ENCODE measurements around the gene TMEM243.
A peak's percentile ranks its signal among the peaks of the same experiment; 100 is the strongest.

TMEM243 gene

DNA sequence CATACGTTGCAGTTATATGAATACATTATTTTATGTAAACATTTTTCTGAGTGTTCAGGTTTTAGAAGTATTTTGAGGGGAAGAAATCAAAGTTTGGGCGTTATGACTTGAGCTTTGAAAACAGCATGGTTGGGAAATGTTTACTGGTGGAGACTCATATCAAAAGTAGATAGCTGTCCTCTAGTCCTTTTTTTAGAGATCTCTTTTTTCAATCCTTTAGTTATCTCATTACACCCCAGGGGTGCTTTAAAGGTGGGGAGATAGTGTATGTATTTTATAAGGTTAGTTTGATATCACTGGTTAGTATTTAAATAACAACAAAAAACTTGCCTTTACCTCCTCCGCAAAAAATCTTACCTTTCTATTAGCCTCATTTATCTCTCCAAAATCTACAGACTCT, 65.0 kb downstream of the TMEM243 start:
- Histone ChIP-seq H3K27ac (ENCODE audit: low read length) (no peak overlapping the region), H3K4me1 (ENCODE audit: control insufficient read depth, low read depth, low read length) (peaks cover 15% of the 10 kb centered on the region)

GRCh38 chr7:87154166-87154565, 65.4 kb downstream of the TMEM243 start:
- Histone ChIP-seq H3K9me3 (ENCODE audit: control insufficient read depth, low read depth, low read length) (no peaks in the 10 kb centered on the region), H3K9ac (ENCODE audit: low read length) (peak overlapping the region; percentile 97), H3K27ac (ENCODE audit: low read length) (peak overlapping the region; percentile 15), H3K36me3 (ENCODE audit: control insufficient read depth, low read depth, low read length) (peaks cover 12% of the 10 kb centered on the region), H3K4me1 (ENCODE audit: control insufficient read depth, low read depth, low read length) (peaks cover 15% of the 10 kb centered on the region), H3K4me3 (ENCODE audit: low read length) (peak overlapping the region; percentile 91), H3K27me3 (ENCODE audit: control insufficient read depth, insufficient read depth, low read length) (no peaks in the 10 kb centered on the region)

More for the DNA sequence above, 65.0 kb downstream of the TMEM243 start:
- H3K36me3 ChIP-seq (ENCODE audit: control insufficient read depth, low read depth, low read length) = peaks cover 12% of the 10 kb centered on the region
- H3K27me3 ChIP-seq (ENCODE audit: control insufficient read depth, insufficient read depth, low read length) = no peaks in the 10 kb centered on the region
- peak overlapping the region; percentile 91 for H3K4me3 ChIP-seq (ENCODE audit: low read length)
- H3K9ac ChIP-seq (ENCODE audit: low read length) = peak overlapping the region; percentile 97
- H3K9me3 ChIP-seq (ENCODE audit: control insufficient read depth, low read depth, low read length) = no peaks in the 10 kb centered on the region

DNA sequence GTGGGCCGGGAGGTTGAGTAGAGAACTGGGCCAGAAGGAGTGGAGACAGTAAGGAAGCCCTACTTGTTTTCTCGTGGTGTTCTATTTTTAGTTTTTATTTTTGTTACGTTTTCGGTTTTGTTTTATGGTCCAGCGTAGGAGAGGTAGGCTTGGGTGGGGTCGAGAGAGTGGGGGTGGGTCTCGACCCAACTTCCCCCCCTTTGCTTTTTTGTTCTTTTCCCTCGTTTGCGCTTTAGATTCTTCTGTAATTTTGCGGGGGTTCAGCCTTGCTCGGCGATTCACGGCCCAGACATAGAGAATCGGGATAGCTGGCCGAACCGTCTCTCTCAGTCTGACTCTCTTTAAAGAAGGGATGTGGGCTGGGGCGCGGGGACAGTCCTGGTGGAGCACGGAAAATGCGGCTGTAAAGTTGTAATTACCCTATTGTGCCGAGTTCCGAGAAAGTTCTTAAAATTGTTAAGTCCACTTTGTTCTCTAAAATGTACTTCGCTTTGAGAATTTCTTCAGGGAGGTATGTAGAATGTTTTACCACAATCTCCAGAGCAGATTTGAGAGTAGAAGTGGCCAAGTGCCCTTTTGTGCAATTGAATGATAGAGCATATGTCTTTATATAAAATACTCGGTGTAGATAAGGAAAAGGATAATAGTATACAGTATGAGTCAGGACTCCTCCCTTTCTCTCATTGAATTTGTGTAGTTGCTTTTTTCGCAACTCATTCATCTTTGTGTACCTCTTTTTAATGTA, 66.5 kb downstream of the TMEM243 start:
- Histone ChIP-seq H3K4me1 (ENCODE audit: control insufficient read depth, low read depth, low read length) (peaks cover 15% of the 10 kb centered on the region), H3K4me3 (ENCODE audit: low read length) (peak overlapping the region; percentile 91), H3K9ac (ENCODE audit: low read length) (peak overlapping the region; percentile 97), H3K36me3 (ENCODE audit: control insufficient read depth, low read depth, low read length) (peaks cover 12% of the 10 kb centered on the region), H3K9me3 (ENCODE audit: control insufficient read depth, low read depth, low read length) (no peaks in the 10 kb centered on the region), H3K27me3 (ENCODE audit: control insufficient read depth, insufficient read depth, low read length) (no peaks in the 10 kb centered on the region), H3K27ac (ENCODE audit: low read length) (peak overlapping the region; percentile 90)

DNA sequence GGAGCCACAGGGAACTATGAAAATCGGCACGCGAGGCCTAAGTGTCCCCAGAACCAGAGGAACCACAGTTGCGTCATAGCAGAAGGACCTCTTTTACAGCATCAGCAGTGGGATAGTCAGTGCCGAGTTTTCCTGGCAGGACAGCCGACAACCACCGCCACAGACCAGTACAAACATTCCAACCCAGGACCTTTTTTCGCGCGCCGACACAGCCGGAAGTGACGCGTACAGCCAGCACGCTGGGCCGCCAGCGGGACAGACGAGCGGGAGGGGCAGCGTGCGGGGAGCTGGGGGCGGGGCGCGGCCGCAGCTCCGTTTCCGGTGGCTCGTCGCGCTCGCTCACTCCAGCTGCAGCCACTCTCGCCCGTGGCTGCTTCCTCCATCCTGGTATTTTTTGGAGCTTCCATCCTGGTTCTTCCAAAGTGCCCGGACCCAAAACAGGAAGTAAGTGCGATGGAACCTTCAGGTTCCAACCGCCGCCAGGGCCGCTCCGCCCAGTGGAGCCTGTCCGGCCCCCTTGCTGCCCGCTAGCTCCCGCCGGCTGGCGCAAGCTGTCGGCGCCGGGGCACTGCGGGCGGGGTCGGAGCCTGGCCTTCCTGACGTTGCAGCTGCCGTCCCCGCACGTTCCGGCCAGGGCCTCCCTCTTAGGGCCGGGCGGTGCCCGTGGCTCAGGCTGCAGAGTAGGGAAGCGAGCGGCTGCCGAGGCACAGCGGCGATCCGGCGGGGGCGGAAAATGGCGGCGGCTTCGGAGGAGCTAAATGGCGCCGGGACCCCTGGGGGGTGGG, 67.2 kb downstream of the TMEM243 start, which contains the start of gene DMTF1:
DMTF1 (plus strand) TSS at position 342 of the 785 bp plus-strand sequence. CDS start 12,489 bp downstream, outside the sequence.
- peaks cover 15% of the 10 kb centered on the region for H3K4me1 ChIP-seq (ENCODE audit: control insufficient read depth, low read depth, low read length)

GRCh38 chr7:87151729-87152111, 67.8 kb downstream of the TMEM243 start:
- Histone ChIP-seq H3K4me3 (ENCODE audit: low read length) (peak overlapping the region; percentile 91), H3K4me1 (ENCODE audit: control insufficient read depth, low read depth, low read length) (peaks cover 15% of the 10 kb centered on the region), H3K9ac (ENCODE audit: low read length) (peak overlapping the region; percentile 97), H3K9me3 (ENCODE audit: control insufficient read depth, low read depth, low read length) (no peaks in the 10 kb centered on the region), H3K27ac (ENCODE audit: low read length) (peak overlapping the region; percentile 100), H3K27me3 (ENCODE audit: control insufficient read depth, insufficient read depth, low read length) (no peaks in the 10 kb centered on the region), H3K36me3 (ENCODE audit: control insufficient read depth, low read depth, low read length) (peaks cover 12% of the 10 kb centered on the region)

More for the DNA sequence above, 67.2 kb downstream of the TMEM243 start, which contains the start of gene DMTF1:
- peaks cover 12% of the 10 kb centered on the region for H3K36me3 ChIP-seq (ENCODE audit: control insufficient read depth, low read depth, low read length)
- H3K9ac ChIP-seq (ENCODE audit: low read length) = peak within 1 kb of the TSS; percentile 97
- H3K9me3 ChIP-seq (ENCODE audit: control insufficient read depth, low read depth, low read length) = no peaks in the 10 kb centered on the region
- H3K4me3 ChIP-seq (ENCODE audit: low read length) = peak within 1 kb of the TSS; percentile 91
- peak within 1 kb of the TSS; percentile 100 for H3K27ac ChIP-seq (ENCODE audit: low read length)
- no peaks in the 10 kb centered on the region for H3K27me3 ChIP-seq (ENCODE audit: control insufficient read depth, insufficient read depth, low read length)

GRCh38 chr7:87151002-87151728, 68.4 kb downstream of the TMEM243 start:
- Histone ChIP-seq H3K4me3 (ENCODE audit: low read length) (peak overlapping the region; percentile 91), H3K36me3 (ENCODE audit: control insufficient read depth, low read depth, low read length) (peaks cover 12% of the 10 kb centered on the region), H3K27me3 (ENCODE audit: control insufficient read depth, insufficient read depth, low read length) (no peaks in the 10 kb centered on the region), H3K9me3 (ENCODE audit: control insufficient read depth, low read depth, low read length) (no peaks in the 10 kb centered on the region), H3K9ac (ENCODE audit: low read length) (peak overlapping the region; percentile 97), H3K27ac (ENCODE audit: low read length) (peak overlapping the region; percentile 100), H3K4me1 (ENCODE audit: control insufficient read depth, low read depth, low read length) (peaks cover 15% of the 10 kb centered on the region)

- Histone ChIP-seq H3K9me3 (ENCODE audit: control insufficient read depth, low read depth, low read length) (no peaks in the 10 kb centered on the region), H3K4me1 (ENCODE audit: control insufficient read depth, low read depth, low read length) (no peaks in the 10 kb centered on the region), H3K4me3 (ENCODE audit: low read length) (no peak overlapping the region), H3K36me3 (ENCODE audit: control insufficient read depth, low read depth, low read length) (no peaks in the 10 kb centered on the region), H3K27ac (ENCODE audit: low read length) (no peak overlapping the region), H3K27me3 (ENCODE audit: control insufficient read depth, insufficient read depth, low read length) (no peaks in the 10 kb centered on the region), H3K9ac (ENCODE audit: low read length) (no peak overlapping the region)
Measured at GRCh38 chr7:87148332-87148955, 71.1 kb downstream of the TMEM243 start.

DNA sequence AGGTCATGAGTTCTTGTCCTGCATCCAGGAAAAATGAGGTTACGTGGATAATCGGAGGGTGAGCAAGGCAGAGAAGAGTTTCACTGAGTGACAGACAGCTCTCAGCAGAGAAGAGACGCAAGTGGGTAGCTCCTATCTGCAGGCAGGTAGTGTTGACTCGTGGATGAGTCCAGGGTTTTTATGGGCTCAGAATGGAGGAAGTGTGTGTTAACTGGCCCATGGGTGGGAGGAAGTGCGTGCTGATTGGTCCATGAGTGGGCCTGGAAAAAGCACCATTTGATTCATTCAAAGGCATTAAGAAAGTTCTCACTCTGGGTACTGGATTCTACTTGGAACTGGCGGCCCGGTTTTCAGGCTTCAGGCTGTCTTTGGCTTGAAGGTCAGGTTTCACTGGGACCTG, 72.0 kb downstream of the TMEM243 start:
- Histone ChIP-seq H3K4me1 (ENCODE audit: control insufficient read depth, low read depth, low read length) (no peaks in the 10 kb centered on the region), H3K36me3 (ENCODE audit: control insufficient read depth, low read depth, low read length) (no peaks in the 10 kb centered on the region), H3K9ac (ENCODE audit: low read length) (no peak overlapping the region), H3K27ac (ENCODE audit: low read length) (no peak overlapping the region), H3K27me3 (ENCODE audit: control insufficient read depth, insufficient read depth, low read length) (no peaks in the 10 kb centered on the region), H3K9me3 (ENCODE audit: control insufficient read depth, low read depth, low read length) (no peaks in the 10 kb centered on the region), H3K4me3 (ENCODE audit: low read length) (no peak overlapping the region)

DNA sequence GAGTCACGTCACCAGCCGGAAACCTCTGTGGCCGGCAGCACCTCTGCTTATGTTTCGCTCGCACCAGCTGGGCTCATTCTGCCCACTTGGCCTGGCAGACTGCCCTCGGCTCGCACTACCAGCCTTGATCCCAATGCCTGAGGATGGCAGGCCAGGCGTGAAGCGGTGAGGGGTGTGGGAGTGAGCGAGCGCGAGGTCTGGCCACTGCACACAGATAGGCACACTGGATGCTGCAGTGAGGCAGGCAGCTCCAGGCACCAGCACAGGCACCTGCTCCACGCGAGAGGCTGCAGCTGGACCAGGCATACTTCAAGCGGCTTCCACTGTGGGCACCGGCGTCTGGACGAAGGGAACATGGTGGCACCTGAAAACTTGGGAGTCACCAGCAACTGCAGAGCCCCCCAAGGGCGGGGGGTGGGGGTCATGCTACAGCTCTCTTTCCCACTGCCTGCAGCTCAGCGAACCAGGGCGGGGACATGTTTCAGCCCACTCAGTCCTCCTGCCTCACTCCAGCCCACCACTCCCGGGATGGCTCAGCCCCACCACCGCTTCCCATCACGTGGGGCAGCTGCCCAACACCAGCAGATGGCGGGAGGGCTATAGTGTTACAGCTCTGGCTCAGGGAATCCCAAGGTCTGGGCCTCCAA, 72.7 kb downstream of the TMEM243 start:
- no peaks in the 10 kb centered on the region for H3K4me1 ChIP-seq (ENCODE audit: control insufficient read depth, low read depth, low read length)
- no peak overlapping the region for H3K27ac ChIP-seq (ENCODE audit: low read length)
- no peak overlapping the region for H3K9ac ChIP-seq (ENCODE audit: low read length)
- H3K4me3 ChIP-seq (ENCODE audit: low read length) = no peak overlapping the region
- H3K9me3 ChIP-seq (ENCODE audit: control insufficient read depth, low read depth, low read length) = no peaks in the 10 kb centered on the region
- H3K36me3 ChIP-seq (ENCODE audit: control insufficient read depth, low read depth, low read length) = no peaks in the 10 kb centered on the region
- H3K27me3 ChIP-seq (ENCODE audit: control insufficient read depth, insufficient read depth, low read length) = no peaks in the 10 kb centered on the region

Measured in iPS-18a (cell line).